D721Med (cell line): ENCODE data around the gene CPSF2.
"Not testable (repeated sequence)": the region's sequence is repeated elsewhere in the genome, so short reads cannot be mapped to it uniquely, and the experiment has no call there.

ENCODE experiments used
- DNase-seq: peaks from one replicate; pipeline ENCODE4 v3.0.0; 2011; ENCODE audit warnings: low spot score; ENCODE audit not compliant: insufficient read length
- FAIRE-seq: peaks from 2 replicates; lab custom pipeline; 2011; peaks lifted over from hg19 to GRCh38; lab: Jason Lieb, UNC
- CTCF ChIP-seq: IDR thresholded peaks from 2 replicates; pipeline ENCODE4 v1.5.1; 2012; ENCODE audit warnings: mild to moderate bottlenecking, control low read depth; ENCODE audit not compliant: insufficient read depth; ENCODE audit errors: missing control alignments

Gene CPSF2

DNA sequence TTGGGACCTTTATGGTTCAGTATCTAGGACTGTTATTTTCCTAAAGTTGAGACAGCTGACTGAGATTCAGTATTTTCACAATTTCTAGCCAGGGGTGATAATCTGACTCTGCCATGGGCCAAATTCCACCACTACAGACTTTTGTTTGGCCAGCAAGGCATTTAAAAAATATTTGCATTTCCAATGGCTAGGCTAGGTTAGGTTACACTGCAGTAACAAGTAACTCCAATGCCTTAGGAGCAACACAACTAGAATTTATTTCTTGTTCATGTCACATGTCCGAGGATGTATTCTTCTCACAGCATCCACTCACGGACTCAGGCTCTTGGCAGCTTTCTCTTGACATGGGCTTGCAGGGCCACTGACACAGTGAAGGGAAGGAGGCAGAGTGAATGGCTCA, 83.0 kb downstream of the CPSF2 start:
- TF ChIP-seq CTCF, result no peak
- no peak for FAIRE-seq
- DNase-seq, result no peak

DNA sequence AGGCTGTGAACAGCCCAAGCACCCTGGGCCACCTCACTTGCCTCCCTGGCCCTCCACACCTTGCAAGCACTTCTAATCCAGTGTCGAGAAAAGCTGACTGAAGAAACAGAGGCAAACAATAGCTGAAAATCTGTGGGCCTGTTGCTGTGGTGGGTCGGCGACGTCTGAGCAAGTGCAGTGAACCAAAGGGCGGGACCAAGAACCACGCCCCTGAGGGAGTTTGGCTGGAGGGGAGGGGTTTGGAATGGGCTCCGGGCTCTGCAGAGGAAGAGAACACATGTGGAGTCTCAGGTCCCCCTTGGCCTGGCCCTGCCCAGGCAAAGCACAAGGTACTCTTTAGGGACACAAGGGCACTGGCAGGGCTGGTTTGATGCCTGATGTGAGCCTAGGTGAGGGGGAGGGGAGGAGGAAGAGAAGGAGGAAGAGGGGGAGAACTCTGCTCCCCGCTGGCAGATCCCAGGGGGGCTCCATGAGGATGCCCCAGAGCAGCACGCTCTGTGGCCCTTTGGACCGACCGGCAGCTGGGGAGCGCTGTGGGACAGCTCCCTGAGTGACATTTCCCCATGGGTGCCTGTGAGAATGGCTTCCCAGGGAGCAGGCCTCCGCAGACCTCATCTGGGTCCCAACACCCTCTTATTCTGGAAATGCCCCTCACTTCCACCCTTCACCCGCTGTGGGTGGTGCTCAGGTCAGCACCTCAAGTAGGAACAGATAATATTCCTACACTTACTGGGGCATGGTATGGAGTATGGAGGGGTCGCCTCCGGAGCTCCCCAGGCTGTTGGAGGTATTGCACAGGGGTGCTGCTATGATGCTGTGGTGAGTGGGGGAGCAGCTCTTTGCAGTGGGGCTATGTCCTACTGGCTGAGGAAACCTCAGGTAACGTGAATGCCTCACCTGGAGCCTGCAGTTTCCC, 85.5 kb downstream of the CPSF2 start:
- FAIRE-seq (no peak), DNase-seq (no peak)
- no peak for TF ChIP-seq CTCF

DNA sequence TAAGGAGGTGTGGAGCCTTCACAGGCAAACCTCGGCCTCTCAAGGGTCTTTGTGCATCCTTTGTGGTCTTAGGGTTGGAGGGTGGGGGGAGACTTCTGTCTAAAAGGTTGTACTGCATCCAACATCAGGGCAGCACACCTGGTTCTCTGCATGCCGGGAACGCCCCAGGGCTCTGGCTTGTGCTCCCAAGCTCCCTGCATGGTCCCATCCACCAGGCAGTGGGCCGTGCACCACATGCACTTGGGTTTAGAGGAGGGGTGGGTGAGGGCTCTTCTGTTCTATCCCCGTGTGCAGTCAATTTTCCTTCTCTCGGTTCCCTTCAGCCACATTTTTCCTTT, 86.1 kb downstream of the CPSF2 start:
- no peak for DNase-seq
- no peak for TF ChIP-seq CTCF
- no peak for FAIRE-seq

- FAIRE-seq, result no peak
- TF ChIP-seq CTCF, result no peak
Observed at GRCh38 chr14:92209141-92209540, 87.4 kb downstream of the CPSF2 start.

GRCh38 chr14:92213125-92213524, 91.4 kb downstream of the CPSF2 start:
- DNase-seq, FAIRE-seq: not testable (repeated sequence)

More at GRCh38 chr14:92209141-92209540, 87.4 kb downstream of the CPSF2 start:
- DNase-seq, result no peak

GRCh38 chr14:92215579-92215978, 93.8 kb downstream of the CPSF2 start:
- FAIRE-seq (no peak), DNase-seq (no peak)
- TF ChIP-seq CTCF, result no peak

DNA sequence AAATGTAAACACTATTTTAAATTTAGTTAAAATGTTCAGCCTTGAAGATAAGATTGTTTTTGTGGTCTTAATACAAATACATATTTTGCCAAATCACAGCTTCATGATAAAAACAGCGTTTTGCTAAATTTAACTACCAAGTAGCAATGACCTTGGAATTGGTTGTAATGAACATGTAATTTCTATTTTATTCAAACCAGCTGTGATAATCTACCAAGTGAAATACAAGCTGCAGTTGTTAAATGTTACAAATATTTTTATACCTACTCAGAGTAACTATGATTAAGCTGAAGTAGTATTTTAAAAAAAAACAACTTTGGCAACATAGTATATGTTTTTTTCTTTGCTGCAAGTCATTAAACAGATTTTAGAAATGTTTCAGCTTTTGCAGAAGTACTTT, 96.2 kb downstream of the CPSF2 start:
- DNase-seq (no peak), FAIRE-seq (no peak)
- no peak for TF ChIP-seq CTCF
